ENCODE data around the gene CLCN2. TPM values are rescaled to one million over a fixed set of nuclear protein-coding genes. Genes with fewer than 3 reads are reported as not detected.

The CLCN2 gene
- total and polyA plus RNA-seq, 2 of the 4 experiments (the other 2 are of a cell fraction): 2.9 to 5.8 TPM

GRCh38 chr3:184395320-184395660 is 33.9 kb upstream of the CLCN2 start:
- no TSS peak for BruUV-seq (replicated peaks)

More at GRCh38 chr3:184395320-184395660, 33.9 kb upstream of the CLCN2 start:
- no peak overlapping the region for H3K9ac ChIP-seq (ENCODE audit: low read depth, low read length)
- H3K9me1 ChIP-seq (ENCODE audit: insufficient read depth, low read length): no peaks in the 10 kb centered on the region
- H4K91ac ChIP-seq (ENCODE audit: insufficient read depth, low read depth, low read length): no peak overlapping the region
- H4K8ac ChIP-seq (ENCODE audit: low read depth in 2 of 2, low read length in 2 of 2): no peak overlapping the region
- H3K9me3 ChIP-seq (ENCODE audit: control insufficient read depth, insufficient read depth, low read length): no peaks in the 10 kb centered on the region
- no peaks in the 10 kb centered on the region for H4K20me1 ChIP-seq (ENCODE audit: insufficient read depth, low read length)
- dilution Hi-C loops (cut with HindIII; ENCODE audit: low sequenced_read_pairs, unreplicated experiment): no loop called here
- ATAC-seq (ENCODE audit: low read depth): no peak
- TF ChIP-seq ELK1 (IDR thresholded peaks at IDR 0.05; ENCODE audit: borderline replicate concordance, low read depth, low read length) (no peak), CEBPB (IDR thresholded peaks at IDR 0.05; ENCODE audit: low read depth, low read length) (no peak), RFX5 (IDR thresholded peaks at IDR 0.05; ENCODE audit: low read depth, low read length) (no peak), SMC3 (IDR thresholded peaks at IDR 0.05; ENCODE audit: low read depth, low read length) (no peak), CHD1 (IDR thresholded peaks at IDR 0.05; ENCODE audit: low read depth, low read length) (no peak), USF2 (IDR thresholded peaks at IDR 0.05; ENCODE audit: low read depth, low read length) (no peak), CTCF (conservative IDR thresholded peaks at IDR 0.05; ENCODE audit: low read depth, low read length) (no peak)
- H2BK120ac ChIP-seq (ENCODE audit: low read depth, low read length): no peak overlapping the region
- H2BK15ac ChIP-seq (ENCODE audit: low read depth, low read length): no peak overlapping the region
- H3K27ac ChIP-seq (ENCODE audit: insufficient read depth, low read length): no peak overlapping the region
- H3K4me1 ChIP-seq (ENCODE audit: control insufficient read depth, insufficient read depth, low read length): no peaks in the 10 kb centered on the region
- H4K5ac ChIP-seq (ENCODE audit: low read depth, low read length): no peak overlapping the region
- 80% methylated on average over 3 of the region's 5 CpGs; no CpG with 5 or more reads in 1 of the 2 experiments for WGBS, 2 experiments (ENCODE audit: extremely low coverage in 2 of 2, insufficient read length in 1 of 2)
- in situ Hi-C loops (cut with MboI; ENCODE audit: low sequenced_read_pairs): no loop called here
- no peak for DNase-seq
- H3K14ac ChIP-seq (replicated peaks; ENCODE audit: low read depth, low read length): no peak overlapping the region
- POLR2A ChIA-PET (ENCODE audit: unreplicated experiment): no interaction called here
- no peaks in the 10 kb centered on the region for H3K36me3 ChIP-seq (ENCODE audit: control insufficient read depth, insufficient read depth, low read length)
- CTCF ChIA-PET: interaction anchor here (0.6 kb wide), 1 partner anchor 15 kb away, joined by 3 read pairs; no protein-coding TSS in a partner anchor
- H2AK9ac ChIP-seq (replicated peaks; ENCODE audit: low read depth, low read length, poor library complexity): no peak overlapping the region
- H3K56ac ChIP-seq (ENCODE audit: extremely low read depth, insufficient read depth, low read length): no peak overlapping the region
- H2AK5ac ChIP-seq (ENCODE audit: low read depth, low read length): no peak overlapping the region
- H2BK20ac ChIP-seq (ENCODE audit: low read depth, low read length): no peak overlapping the region
- H3K4me3 ChIP-seq (ENCODE audit: insufficient read depth, low read depth, low read length): no peak overlapping the region
- H3K23ac ChIP-seq (ENCODE audit: low read depth, low read length): no peak overlapping the region
- intact Hi-C loops (cut with micrococcal nuclease): loop anchor here (5.0 kb wide), 1 partner anchor 127 kb away; no protein-coding TSS in a partner anchor
- H3K4me2 ChIP-seq (ENCODE audit: low read depth, low read length): no peak overlapping the region
- H3K27me3 ChIP-seq (ENCODE audit: control insufficient read depth, insufficient read depth, low read length): peaks cover 47% of the 10 kb centered on the region
- no peak overlapping the region for H2BK5ac ChIP-seq (ENCODE audit: low read depth, low read length, poor library complexity, severe bottlenecking)
- no peaks in the 10 kb centered on the region for H3K79me1 ChIP-seq (ENCODE audit: low read depth in 1 of 2, low read length in 2 of 2)
- H2AFZ ChIP-seq (replicated peaks; ENCODE audit: low read length, poor library complexity): no peak overlapping the region
- no peak overlapping the region for H3K18ac ChIP-seq (ENCODE audit: low read depth, low read length)
- no peak overlapping the region for H3K4ac ChIP-seq (ENCODE audit: low read depth, low read length)

All from IMR-90 (cell line).